Measurements from ENCODE around the gene WDR73. TPM values are rescaled to one million over a fixed set of nuclear protein-coding genes. Genes with fewer than 3 reads are reported as not detected.

The WDR73 gene
- total and polyA plus RNA-seq, 2 of the 8 experiments (the other 6 are each of a cell fraction or from before 2014, with no cell fraction given): 22.7 to 23.1 TPM

DNA sequence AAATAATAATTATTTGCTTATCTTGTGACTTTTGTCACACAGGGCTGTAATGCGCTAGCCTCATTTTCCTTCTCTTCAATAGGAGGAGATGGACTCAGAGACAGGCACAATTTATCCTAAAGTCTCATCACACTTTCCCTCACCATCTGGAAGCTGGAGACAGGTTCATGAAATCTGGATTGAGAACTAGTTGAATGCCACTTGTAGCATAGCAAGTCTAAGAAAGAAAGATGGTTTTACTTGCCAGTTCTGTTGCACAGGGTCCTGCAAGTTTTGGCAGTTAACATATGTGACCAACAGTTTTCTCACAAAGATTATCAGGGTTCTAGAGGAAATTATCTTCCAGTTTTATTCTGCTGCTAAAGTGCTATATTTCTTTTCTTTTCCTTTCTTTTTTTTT lies 62.3 kb downstream of the WDR73 start:
- FAIRE-seq: no peak
- WGBS, 2 experiments (ENCODE audit: extremely low coverage in 1 of 2, insufficient coverage in 1 of 2, insufficient read length in 1 of 2, insufficient replicate concordance in 2 of 2, low coverage in 1 of 2, low lambda C conversion rate in 2 of 2, missing lambda C conversion rate in 1 of 2): 100% methylated on average over 1 of the region's 1 CpG; no CpG with 5 or more reads in 1 of the 2 experiments
- H2BK120ac ChIP-seq (replicated peaks; ENCODE audit: low read depth, low read length): no peak overlapping the region

More for the DNA sequence above, 62.3 kb downstream of the WDR73 start:
- Histone ChIP-seq H2BK12ac (ENCODE audit: low read depth, low read length) (no peak overlapping the region), H2BK5ac (ENCODE audit: low read depth, low read length) (no peak overlapping the region), H3K79me1 (ENCODE audit: low read depth, low read length) (no peaks in the 10 kb centered on the region; the same call in 1 of the 2 replicates), H3K27me3 (replicated peaks in 1 of 4; ENCODE audit: control insufficient read depth in 3 of 4, extremely low read depth in 1 of 4, insufficient read depth in 3 of 4, low read length in 3 of 4) (no peaks in the 10 kb centered on the region), H3K27ac (ENCODE audit: low read depth, low read length) (no peak overlapping the region), H2AFZ (ENCODE audit: low read length) (no peak overlapping the region), H3K79me2 (ENCODE audit: control insufficient read depth in 1 of 2, insufficient read depth in 2 of 2, low read length in 2 of 2) (no peaks in the 10 kb centered on the region), H2AK5ac (ENCODE audit: low read depth, low read length) (no peak overlapping the region), H3K18ac (ENCODE audit: extremely low read depth, low read length) (no peak overlapping the region), H3K14ac (ENCODE audit: insufficient read length) (no peak overlapping the region), H4K91ac (replicated peaks; ENCODE audit: insufficient read length, low read length) (no peak overlapping the region), H3K4me3 (ENCODE audit: extremely low read depth in 1 of 4, insufficient read depth in 2 of 4, low read depth in 3 of 4, low read length in 4 of 4) (no peak overlapping the region), H3K23me2 (ENCODE audit: low read depth, low read length) (no peaks in the 10 kb centered on the region; the same call in 1 of the 2 replicates), H3K9ac (replicated peaks in 1 of 4; ENCODE audit: extremely low read depth in 1 of 4, low read depth in 3 of 4, low read length in 3 of 4) (no peak overlapping the region), H3K23ac (ENCODE audit: insufficient read length) (no peak overlapping the region), H4K5ac (ENCODE audit: insufficient read length, low read depth, low read length) (no peak overlapping the region), H4K8ac (ENCODE audit: extremely low read depth, insufficient read depth, low read length) (no peak overlapping the region), H3K4ac (replicated peaks; ENCODE audit: insufficient read length, low read depth, low read length) (no peak overlapping the region), H2BK20ac (ENCODE audit: low read length) (no peak overlapping the region), H3K36me3 (ENCODE audit: control insufficient read depth in 2 of 4, insufficient read depth in 4 of 4, low read length in 3 of 4) (no peaks in the 10 kb centered on the region), H3K4me2 (ENCODE audit: insufficient read depth in 1 of 2, low read depth in 2 of 2, low read length in 2 of 2) (no peak overlapping the region), H4K20me1 (replicated peaks in 1 of 2; ENCODE audit: control insufficient read depth in 1 of 2, insufficient read depth in 2 of 2, low read length in 2 of 2) (no peaks in the 10 kb centered on the region), H3K9me3 (ENCODE audit: insufficient read depth in 2 of 2, low read depth in 1 of 2, low read length in 1 of 2) (peaks cover 0 to 7% of the 10 kb centered on the region in 2 experiments; a peak in 1 of 4 replicates), H3K4me1 (replicated peaks in 1 of 4; ENCODE audit: control insufficient read depth in 3 of 4, insufficient read depth in 4 of 4, low read length in 3 of 4) (peaks cover 0 to 11% (median 8%) of the 10 kb centered on the region in 4 experiments; a peak in 5 of 7 replicates), H3K56ac (replicated peaks; ENCODE audit: insufficient read length, low read depth, low read length) (no peak overlapping the region), H2BK15ac (ENCODE audit: low read length) (no peak overlapping the region)
- no peak for DNase-seq (ENCODE audit: low read depth in 1 of 2, low spot score in 2 of 2)
- POLR2A ChIA-PET (ENCODE audit: partially characterized antibody): interaction anchor here (2.0 kb wide), 1 partner anchor 29 kb away, joined by 5 read pairs; no protein-coding TSS in a partner anchor
- no peak for TF ChIP-seq HDAC2 (IDR thresholded peaks at IDR 0.05; ENCODE audit: borderline replicate concordance in 1 of 2, low read depth in 2 of 2, low read length in 2 of 2)
- TF ChIP-seq CTBP2 (IDR thresholded peaks at IDR 0.05; ENCODE audit: borderline replicate concordance, insufficient read depth, insufficient read length, low read length): no peak
- TF ChIP-seq MAFK (IDR thresholded peaks at IDR 0.05; ENCODE audit: low read depth, low read length): no peak
- no peak for TF ChIP-seq CHD1 (IDR thresholded peaks at IDR 0.05; ENCODE audit: low read depth, low read length)
- no peak for TF ChIP-seq SP2 (IDR thresholded peaks at IDR 0.05; ENCODE audit: low read length)
- TF ChIP-seq SIRT6 (IDR thresholded peaks at IDR 0.05; ENCODE audit: low read length): no peak
- TF ChIP-seq TBP (IDR thresholded peaks at IDR 0.05; ENCODE audit: low read depth, low read length): no peak
- no peak for TF ChIP-seq TCF12 (IDR thresholded peaks at IDR 0.05; ENCODE audit: low read depth, low read length)
- CTCF ChIA-PET (ENCODE audit: partially characterized antibody): interaction anchor here (0.9 to 10.1 kb wide), 2 partner anchors 21 to 65 kb away, joined by 5 to 86 read pairs; partner anchors contain the start of genes NMB and WDR73
